ENCODE results near the gene ADPRH.

GRCh38 chr3:119570229-119570628, 9.1 kb upstream of the ADPRH start:
- TF ChIP-seq, protein P1, sequence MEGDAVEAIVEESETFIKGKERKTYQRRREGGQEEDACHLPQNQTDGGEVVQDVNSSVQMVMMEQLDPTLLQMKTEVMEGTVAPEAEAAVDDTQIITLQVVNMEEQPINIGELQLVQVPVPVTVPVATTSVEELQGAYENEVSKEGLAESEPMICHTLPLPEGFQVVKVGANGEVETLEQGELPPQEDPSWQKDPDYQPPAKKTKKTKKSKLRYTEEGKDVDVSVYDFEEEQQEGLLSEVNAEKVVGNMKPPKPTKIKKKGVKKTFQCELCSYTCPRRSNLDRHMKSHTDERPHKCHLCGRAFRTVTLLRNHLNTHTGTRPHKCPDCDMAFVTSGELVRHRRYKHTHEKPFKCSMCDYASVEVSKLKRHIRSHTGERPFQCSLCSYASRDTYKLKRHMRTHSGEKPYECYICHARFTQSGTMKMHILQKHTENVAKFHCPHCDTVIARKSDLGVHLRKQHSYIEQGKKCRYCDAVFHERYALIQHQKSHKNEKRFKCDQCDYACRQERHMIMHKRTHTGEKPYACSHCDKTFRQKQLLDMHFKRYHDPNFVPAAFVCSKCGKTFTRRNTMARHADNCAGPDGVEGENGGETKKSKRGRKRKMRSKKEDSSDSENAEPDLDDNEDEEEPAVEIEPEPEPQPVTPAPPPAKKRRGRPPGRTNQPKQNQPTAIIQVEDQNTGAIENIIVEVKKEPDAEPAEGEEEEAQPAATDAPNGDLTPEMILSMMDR (IDR thresholded peaks at IDR 0.05), result no peak
- TF ChIP-seq ZFX (IDR thresholded peaks at IDR 0.05; ENCODE audit: borderline replicate concordance), result no peak
